Spleen (tissue), 11 donors: Measurements from ENCODE around the gene REXO1. TPM values are rescaled to one million over a fixed set of nuclear protein-coding genes. Genes with fewer than 3 reads are reported as not detected.
"Not testable (repeated sequence)": the region's sequence is repeated elsewhere in the genome, so short reads cannot be mapped to it uniquely, and the experiment has no call there.

Experiments used
- DNase-seq: peaks from one replicate; pipeline ENCODE4 v3.0.0-alpha.2; 2020
- H3K27ac ChIP-seq, 8 donors: fragments of 200-600 bp; sonication (generic) in 7 of 8; 1 replicate in 4 of 8; 2 replicates in 4 of 8; pipeline versions ENCODE4 v1.5.0 to v1.8.0; 2016 to 2021; ENCODE audit warnings: inconsistent platforms in 4 of 8, mild to moderate bottlenecking in 4 of 8, moderate library complexity in 1 of 8
- H3K27me3 ChIP-seq, 7 donors: fragments of 200-600 bp; sonication (generic) in 6 of 7; replicated peaks in 1 of 7; 1 replicate in 4 of 7; 2 replicates in 3 of 7; pipeline versions ENCODE4 v1.5.0 to v1.8.0; 2016 to 2021; ENCODE audit warnings: inconsistent platforms in 3 of 7, mild to moderate bottlenecking in 1 of 7
- H3K36me3 ChIP-seq, 6 donors: fragments of 200-600 bp; sonication (generic) in 5 of 6; 1 replicate in 4 of 6; 2 replicates in 2 of 6; pipeline versions ENCODE4 v1.5.0 to v1.8.0; 2016 to 2021; ENCODE audit warnings: inconsistent platforms in 2 of 6
- H3K4me1 ChIP-seq, 6 donors: fragments of 200-600 bp; sonication (generic) in 5 of 6; 1 replicate in 3 of 6; 2 replicates in 3 of 6; pipeline versions ENCODE4 v1.5.0 to v1.8.0; 2016 to 2021; ENCODE audit warnings: inconsistent platforms in 3 of 6
- H3K4me3 ChIP-seq, 8 donors: fragments of 200-600 bp; sonication (generic) in 7 of 8; 1 replicate in 4 of 8; 2 replicates in 4 of 8; pipeline versions ENCODE4 v1.5.0 to v1.8.0; 2016 to 2021; ENCODE audit warnings: inconsistent platforms in 4 of 8, mild to moderate bottlenecking in 4 of 8, moderate library complexity in 2 of 8
- H3K9me3 ChIP-seq, 8 donors: fragments of 200-600 bp; sonication (generic) in 7 of 8; 1 replicate in 4 of 8; 2 replicates in 4 of 8; pipeline versions ENCODE4 v1.5.0 to v1.8.0; 2016 to 2021; ENCODE audit warnings: inconsistent platforms in 4 of 8
- CTCF ChIP-seq, 11 experiments: fragments of 200-600 bp in 7 of 11; fragments of 450-650 bp in 4 of 11; sonication (generic) in 4 of 11; IDR thresholded peaks in 8 of 11; conservative IDR thresholded peaks in 3 of 11; 1 replicate in 7 of 11; 2 replicates in 4 of 11; pipeline versions ENCODE4 v1.4.0 to v1.8.0; 2016 to 2021; ENCODE audit warnings: antibody characterized with exemption in 11 of 11, inconsistent platforms in 4 of 11, mild to moderate bottlenecking in 1 of 11
- POLR2A ChIP-seq, 3 donors: fragments of 450-650 bp; IDR thresholded peaks; one replicate each; pipeline ENCODE4 v1.5.1; 2017; ENCODE audit warnings: antibody characterized with exemption in 3 of 3, mild to moderate bottlenecking in 1 of 3
- POLR2AphosphoS5 ChIP-seq, 3 donors: sonication (generic); formaldehyde crosslinking; IDR thresholded peaks; one replicate each; pipeline ENCODE4 v1.5.1; 2017; ENCODE audit warnings: antibody characterized with exemption in 3 of 3
- WGBS, 5 donors: extraction: QIAGEN DNeasy Blood & Tissue Kit in 3 of 5; methylation state at CpG; one replicate each; pipeline versions ENCODE4 v1.1.5 to v1.1.7; 2013 to 2018; 5-methylcytosine and 5-hydroxymethylcytosine counted together
- intact Hi-C: fragments of 100-400 bp; cut with DNase I; formaldehyde crosslinking; loops from one replicate; pipeline ENCODE4 v1.15.0; 2023; ENCODE audit warnings: low total_unique reads
- polyA plus RNA-seq, 3 donors: library from polyadenylated mRNA; stranded (reverse); fragments of 200-250 nt; gene quantifications; one replicate each; pipeline ENCODE4 v1.2.1, GENCODE V29; 2013
- total RNA-seq, 7 donors: library from RNA; depleted of rRNA in 3 of 7; stranded (reverse); fragments of >200 nt in 3 of 7; fragmentation: NEBNext Ultra II Directional in 4 of 7; extraction: Animal tissue kit (Norgen Biotek cat#: 25700) in 4 of 7; gene quantifications; one replicate each; pipeline versions ENCODE4 v1.1.0 to v1.2.1, GENCODE V29; 2016 to 2021
- donor health status: healthy with polysubstance abuse.
- donor health status: DM: no; HTN: no; CAD: no; lungs with moderate emphysema.
- donor health status: DM: no; HTN: no; CAD: no.
- donor health status: Bipolar disorder and iron deficiency.
- donor health status: healthy.
- donor health status: DM: no; HTN: no; CAD: no.
- donor health status: DM: yes; HTN: yes; CAD: no.

The REXO1 gene
- total and polyA plus RNA-seq, 10 donors, result 13.4 to 88.1 (median 50.6) TPM

- WGBS, 5 donors, result 0 to 2% (median 0%) methylated on average over 25 to 87 of the region's 87 CpGs
- peaks cover 0 to 65% (median 35%) of the 10 kb centered on the region in 6 donors for H3K36me3 ChIP-seq
- TF ChIP-seq POLR2AphosphoS5 (IDR thresholded peaks at IDR 0.05) (peak; percentile 99 to 100 (median 99)), POLR2A (IDR thresholded peaks at IDR 0.05) (peak; percentile 50 to 83 (median 70)), CTCF (IDR thresholded peaks at IDR 0.05 in 8 of 11, conservative IDR thresholded peaks at IDR 0.05 in 3 of 11) (peak in 1 of 11 experiments; percentile 24)
- H3K4me1 ChIP-seq, result peaks cover 55 to 80% (median 66%) of the 10 kb centered on the region in 6 donors
- H3K9me3 ChIP-seq, result no peaks in the 10 kb centered on the region
- peak overlapping the region; percentile 65 to 98 (median 90) for H3K4me3 ChIP-seq
- no peaks in the 10 kb centered on the region for H3K27me3 ChIP-seq
- intact Hi-C loops, result no loop called here
- peak overlapping the region; percentile 92 to 96 (median 94) for H3K27ac ChIP-seq
- DNase-seq, result peak; percentile 99
These were observed 27.6 kb upstream of the REXO1 start for GRCh38 chr19:1875646-1876495.

GRCh38 chr19:1875265-1875645 lies 27.0 kb upstream of the REXO1 start:
- H3K9me3 ChIP-seq, intact Hi-C loops, DNase-seq, H3K27me3 ChIP-seq: not testable (repeated sequence)
- Histone ChIP-seq H3K4me1 (peaks cover 49 to 80% (median 66%) of the 10 kb centered on the region in 6 donors), H3K27ac (peak overlapping the region; percentile 92 to 96 (median 94)), H3K36me3 (peaks cover 0 to 65% (median 31%) of the 10 kb centered on the region in 6 donors), H3K4me3 (peak overlapping the region; percentile 65 to 98 (median 90))
- WGBS, 5 donors, result 0 to 1% (median 1%) methylated on average over 11 of the region's 11 CpGs

- DNase-seq, result no peak
- Histone ChIP-seq H3K36me3 (peaks cover 0 to 65% (median 28%) of the 10 kb centered on the region in 6 donors), H3K27ac (peak overlapping the region; percentile 92 to 96 (median 94)), H3K9me3 (no peaks in the 10 kb centered on the region), H3K27me3 (no peaks in the 10 kb centered on the region), H3K4me3 (peak overlapping the region; percentile 65 to 98 (median 90)), H3K4me1 (peaks cover 47 to 79% (median 61%) of the 10 kb centered on the region in 6 donors)
- TF ChIP-seq POLR2AphosphoS5 (IDR thresholded peaks at IDR 0.05) (no peak), POLR2A (IDR thresholded peaks at IDR 0.05) (no peak), CTCF (IDR thresholded peaks at IDR 0.05 in 8 of 11, conservative IDR thresholded peaks at IDR 0.05 in 3 of 11) (no peak)
- WGBS, 5 donors, result 4 to 7% (median 5%) methylated on average over 16 of the region's 16 CpGs
- intact Hi-C loops, result no loop called here
These were observed 26.4 kb upstream of the REXO1 start for GRCh38 chr19:1874554-1875185.

- H3K27me3 ChIP-seq, result no peaks in the 10 kb centered on the region
- no peaks in the 10 kb centered on the region for H3K9me3 ChIP-seq
- H3K4me1 ChIP-seq, result peaks cover 47 to 85% (median 65%) of the 10 kb centered on the region in 6 donors
- H3K4me3 ChIP-seq, result peak overlapping the region in 6 of 8 donors; percentile 7 to 98 (median 90)
- TF ChIP-seq POLR2AphosphoS5 (IDR thresholded peaks at IDR 0.05) (peak; percentile 11 to 39 (median 31)), POLR2A (IDR thresholded peaks at IDR 0.05) (no peak)
- DNase-seq, result peak; percentile 80
- H3K27ac ChIP-seq, result peak overlapping the region; percentile 14 to 96 (median 94)
- intact Hi-C loops, result no loop called here
- WGBS, 5 donors, result 56 to 77% (median 68%) methylated on average over 24 to 29 of the region's 29 CpGs
- peaks cover 0 to 65% (median 25%) of the 10 kb centered on the region in 6 donors for H3K36me3 ChIP-seq
These were observed 25.5 kb upstream of the REXO1 start for GRCh38 chr19:1873524-1874473.
